ENCODE results near the gene SUPT20H. TPM values are rescaled to one million over a fixed set of nuclear protein-coding genes. Genes with fewer than 3 reads are reported as not detected.

SUPT20H gene
- total RNA-seq: 30.2 and 38.4 TPM in 2 replicates

DNA sequence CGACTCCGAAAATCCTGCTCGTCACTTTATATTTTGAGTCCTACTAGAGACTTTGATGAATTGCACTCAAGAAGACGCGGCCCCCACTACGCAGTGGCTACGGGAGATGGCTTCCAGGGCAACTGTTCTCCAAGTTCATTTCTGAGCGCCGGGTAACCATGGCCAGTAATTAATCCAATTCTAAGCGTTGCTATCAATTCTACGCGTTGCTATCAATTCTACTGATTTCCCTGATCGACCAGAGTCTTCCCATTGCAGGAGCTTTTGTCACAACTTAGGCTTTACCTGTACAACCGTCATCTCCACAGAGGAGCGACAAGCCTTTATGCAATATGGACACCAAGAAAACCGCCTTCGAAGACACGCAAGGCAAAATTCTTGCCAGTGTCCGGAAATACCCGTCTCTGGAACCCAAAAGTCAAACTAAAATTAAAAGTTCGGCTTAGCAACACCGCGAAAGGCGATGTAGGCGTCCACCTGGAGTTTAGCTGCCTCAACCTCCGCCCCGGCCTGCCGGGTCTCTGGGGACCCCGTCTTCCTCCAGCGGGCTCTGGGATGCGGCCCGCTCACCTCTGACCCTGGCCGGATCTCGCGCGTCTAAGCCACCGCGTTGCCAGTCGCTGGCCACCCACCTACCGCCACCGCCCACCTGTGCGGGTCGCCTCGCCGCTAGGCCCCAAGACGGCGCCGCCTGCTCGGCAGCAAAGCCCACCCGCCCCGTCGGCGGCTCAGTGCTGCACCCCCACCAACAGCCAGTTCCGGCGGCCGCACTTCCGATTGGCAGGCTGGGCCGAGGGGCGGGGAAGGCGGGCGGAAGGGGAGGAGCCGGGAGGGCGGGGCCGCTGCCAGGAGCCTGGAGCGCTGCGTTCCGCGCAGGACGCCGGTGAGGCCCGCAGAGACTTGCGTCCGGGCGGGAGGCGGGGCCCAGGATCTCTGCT is at the start of gene SUPT20H:
Gene SUPT20H, minus strand, starts transcription at position 779 of the 938 bp plus-strand sequence. CDS start 8,198 bp downstream, outside the sequence.

DNA sequence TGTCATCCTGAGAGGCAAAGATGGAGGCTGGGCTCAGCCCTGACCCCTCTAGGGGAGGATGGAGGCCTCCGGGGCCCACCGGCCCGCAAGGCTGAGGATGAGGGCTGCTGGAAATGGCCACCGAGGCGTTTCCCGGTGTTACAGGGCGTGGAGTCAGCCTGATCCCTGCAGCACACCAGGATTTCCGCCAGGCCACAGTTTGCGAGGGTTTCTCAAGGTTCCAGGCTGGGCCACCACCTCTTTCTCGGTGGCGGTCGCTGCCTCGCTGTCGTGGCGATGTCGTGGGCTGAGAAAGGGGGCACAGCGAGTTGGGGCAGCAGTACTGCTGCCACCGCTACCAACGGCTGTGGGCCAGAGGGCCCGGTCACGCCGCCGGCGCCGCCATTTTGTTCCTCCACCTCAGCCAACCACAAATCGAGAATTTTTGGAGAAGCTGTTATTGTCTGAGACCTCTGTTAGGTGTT is 45.8 kb upstream of the SUPT20H start, which contains the start of gene CSNK1A1L:
Gene CSNK1A1L, minus strand, starts transcription at position 414 of the 464 bp plus-strand sequence. Its CDS starts 408 bp downstream, at position 6.

DNA sequence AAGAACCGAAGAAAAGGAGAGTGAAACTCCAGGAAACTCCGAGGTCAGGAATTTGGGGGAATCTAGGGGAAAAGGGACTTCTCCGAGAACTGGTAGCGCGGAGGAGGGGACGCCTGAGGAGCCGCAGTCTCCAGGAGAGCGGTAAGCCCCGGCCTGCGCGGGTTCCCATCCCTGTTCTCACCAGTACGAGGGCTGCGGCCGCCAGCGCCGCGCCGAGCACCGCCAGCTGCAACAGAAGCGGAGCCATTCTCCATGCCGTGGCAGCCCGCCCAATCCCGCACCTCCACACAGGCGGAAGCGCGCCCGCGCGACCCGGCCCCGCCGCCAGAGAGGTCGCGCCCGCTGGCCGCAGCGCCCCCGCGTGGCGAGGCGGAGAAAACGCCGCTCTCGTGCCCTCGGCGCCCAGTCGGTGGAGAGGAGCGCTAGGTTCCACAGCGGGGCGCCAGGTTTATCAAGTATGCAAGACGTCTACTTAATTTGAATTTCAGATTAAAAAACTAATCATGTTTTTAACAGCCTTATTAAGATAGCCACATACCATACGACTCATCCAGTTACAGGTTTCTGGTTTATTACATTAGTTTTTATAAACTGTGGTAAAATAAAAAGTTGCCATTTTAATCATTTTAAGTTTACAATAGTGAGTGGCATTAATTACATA is 60.3 kb downstream of the SUPT20H start, which contains the start of gene ALG5:
Gene ALG5, minus strand, starts transcription at position 287 of the 661 bp plus-strand sequence. Its CDS starts 40 bp downstream, at position 247.

Other genes starting within 250 kb of the SUPT20H start
- gene RFXAP, start 240.5 kb downstream of the SUPT20H start, total RNA-seq: 1.3 and 1.4 TPM in 2 replicates
- 7.4 and 10.3 TPM in 2 replicates for gene SMAD9, start 139.4 kb downstream of the SUPT20H start, total RNA-seq
- 44.5 and 48.2 TPM in 2 replicates for gene ALG5, start 60.3 kb downstream of the SUPT20H start, total RNA-seq
- 14.1 and 19.6 TPM in 2 replicates for gene EXOSC8, start 58.9 kb downstream of the SUPT20H start, total RNA-seq
- gene CSNK1A1L, start 46.0 kb upstream of the SUPT20H start, total RNA-seq: not detected in 2 replicates

Measured in smooth muscle cell of bladder (primary cell).